Stomach (tissue), 9 donors: Measurements from ENCODE around the gene CUX1. TPM values are rescaled to one million over a fixed set of nuclear protein-coding genes. Genes with fewer than 3 reads are reported as not detected.

Source experiments
- DNase-seq, 2 donors: peaks; one replicate each; pipeline versions ENCODE4 v3.0.0 to v3.0.0-alpha.2; 2013 to 2019
- H3K27ac ChIP-seq, 5 donors: fragments of 200-600 bp in 4 of 5; sonication (generic) in 4 of 5; one replicate each; pipeline ENCODE4 v1.5.1; 2013 to 2019; ENCODE audit warnings: mild to moderate bottlenecking in 1 of 5, moderate library complexity in 1 of 5
- H3K27me3 ChIP-seq, 3 donors: fragments of 200-600 bp; sonication (generic); one replicate each; pipeline ENCODE4 v1.5.1; 2017 to 2019; ENCODE audit warnings: mixed run types in 1 of 3
- H3K36me3 ChIP-seq, 4 donors: fragments of 200-600 bp; sonication (generic); 1 replicate in 3 of 4; 2 replicates in 1 of 4; pipeline ENCODE4 v1.5.1; 2016 to 2019
- H3K4me1 ChIP-seq, 4 donors: fragments of 200-600 bp; sonication (generic); one replicate each; pipeline ENCODE4 v1.5.1; 2016 to 2019
- H3K4me3 ChIP-seq, 4 donors: fragments of 200-600 bp; sonication (generic) in 3 of 4; one replicate each; pipeline ENCODE4 v1.5.1; 2016 to 2019; ENCODE audit warnings: mild to moderate bottlenecking in 1 of 4
- H3K9me3 ChIP-seq, 4 donors: fragments of 200-600 bp; sonication (generic); one replicate each; pipeline ENCODE4 v1.5.1; 2016 to 2019
- EP300 ChIP-seq: sonication (generic); formaldehyde crosslinking; IDR thresholded peaks from one replicate; pipeline ENCODE4 v1.6.1; 2017; ENCODE audit warnings: antibody characterized with exemption
- POLR2A ChIP-seq, 4 donors: fragments of 450-650 bp; IDR thresholded peaks; one replicate each; pipeline ENCODE4 v1.6.1; 2016; ENCODE audit warnings: antibody characterized with exemption in 4 of 4, control low read depth in 2 of 4, mild to moderate bottlenecking in 1 of 4, moderate library complexity in 1 of 4
- POLR2AphosphoS5 ChIP-seq, 3 donors: sonication (generic); formaldehyde crosslinking; IDR thresholded peaks; one replicate each; pipeline ENCODE4 v1.6.1; 2016; ENCODE audit warnings: antibody characterized with exemption in 3 of 3
- WGBS, 5 donors: extraction: QIAGEN DNeasy Blood & Tissue Kit in 3 of 5; methylation state at CpG; one replicate each; pipeline versions ENCODE4 v1.1.5 to v1.1.7; 2013 to 2018; 5-methylcytosine and 5-hydroxymethylcytosine counted together
- intact Hi-C: fragments of 100-400 bp; cut with DNase I; formaldehyde crosslinking; loops from one replicate; pipeline ENCODE4 v1.15.1; 2023; ENCODE audit warnings: low total_unique reads
- polyA plus RNA-seq, 3 donors: library from polyadenylated mRNA; stranded (reverse); fragments of 200-250 nt; gene quantifications; one replicate each; pipeline ENCODE4 v1.2.3, GENCODE V29; 2013
- total RNA-seq, 5 donors: library from RNA; depleted of rRNA; stranded (reverse); fragments of >200 nt; gene quantifications; one replicate each; pipeline versions ENCODE4 v1.1.0 to v1.2.3, GENCODE V29; 2014 to 2016
- TF ChIP-seq, protein P1 (sequence below), 7 experiments: fragments of 450-650 bp in 4 of 7; fragments of 200-600 bp in 3 of 7; sonication (generic) in 3 of 7; IDR thresholded peaks; one replicate each; pipeline ENCODE4 v1.5.1; 2016 to 2019; ENCODE audit warnings: antibody characterized with exemption in 7 of 7, control low read depth in 2 of 7, mild to moderate bottlenecking in 1 of 7
- donor health status: healthy with polysubstance abuse.
- donor health status: Bipolar disorder and iron deficiency.
- donor health status: healthy.

Gene CUX1
- total and polyA plus RNA-seq, 8 donors: 24.7 to 201 (median 54.7) TPM

DNA sequence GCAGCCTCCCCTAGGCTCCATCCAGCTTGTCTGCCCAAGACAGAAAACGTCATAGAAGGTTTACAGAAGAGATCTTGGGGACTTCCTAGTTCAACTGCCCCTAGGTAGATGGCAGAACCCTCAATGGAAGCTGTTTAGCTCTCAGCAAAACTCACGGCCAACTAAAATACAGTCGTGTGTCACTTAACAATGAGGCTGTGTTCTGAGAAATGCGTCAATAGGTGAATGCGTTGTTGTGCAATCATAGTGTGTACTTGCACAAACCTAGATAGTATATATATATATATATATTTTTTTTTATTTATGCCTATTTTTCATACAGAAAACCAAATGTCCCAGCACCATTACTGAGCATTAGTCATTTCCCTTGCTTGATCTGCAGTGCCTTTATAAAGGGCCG lies 368.9 kb downstream of the CUX1 start:
- H3K27me3 ChIP-seq: no peaks in the 10 kb centered on the region
- TF ChIP-seq POLR2AphosphoS5 (IDR thresholded peaks at IDR 0.05) (no peak), EP300 (no peak), POLR2A (IDR thresholded peaks at IDR 0.05) (no peak)
- TF ChIP-seq, protein P1, sequence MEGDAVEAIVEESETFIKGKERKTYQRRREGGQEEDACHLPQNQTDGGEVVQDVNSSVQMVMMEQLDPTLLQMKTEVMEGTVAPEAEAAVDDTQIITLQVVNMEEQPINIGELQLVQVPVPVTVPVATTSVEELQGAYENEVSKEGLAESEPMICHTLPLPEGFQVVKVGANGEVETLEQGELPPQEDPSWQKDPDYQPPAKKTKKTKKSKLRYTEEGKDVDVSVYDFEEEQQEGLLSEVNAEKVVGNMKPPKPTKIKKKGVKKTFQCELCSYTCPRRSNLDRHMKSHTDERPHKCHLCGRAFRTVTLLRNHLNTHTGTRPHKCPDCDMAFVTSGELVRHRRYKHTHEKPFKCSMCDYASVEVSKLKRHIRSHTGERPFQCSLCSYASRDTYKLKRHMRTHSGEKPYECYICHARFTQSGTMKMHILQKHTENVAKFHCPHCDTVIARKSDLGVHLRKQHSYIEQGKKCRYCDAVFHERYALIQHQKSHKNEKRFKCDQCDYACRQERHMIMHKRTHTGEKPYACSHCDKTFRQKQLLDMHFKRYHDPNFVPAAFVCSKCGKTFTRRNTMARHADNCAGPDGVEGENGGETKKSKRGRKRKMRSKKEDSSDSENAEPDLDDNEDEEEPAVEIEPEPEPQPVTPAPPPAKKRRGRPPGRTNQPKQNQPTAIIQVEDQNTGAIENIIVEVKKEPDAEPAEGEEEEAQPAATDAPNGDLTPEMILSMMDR (IDR thresholded peaks at IDR 0.05): no peak
- DNase-seq: no peak
- H3K36me3 ChIP-seq: peaks cover 23 to 100% (median 93%) of the 10 kb centered on the region in 4 donors
- no peaks in the 10 kb centered on the region for H3K4me1 ChIP-seq
- H3K4me3 ChIP-seq: no peak overlapping the region
- H3K27ac ChIP-seq: no peak overlapping the region
- H3K9me3 ChIP-seq: no peaks in the 10 kb centered on the region
- intact Hi-C loops: no loop called here
- WGBS, 5 donors: 82 to 93% (median 87%) methylated on average over 6 of the region's 6 CpGs

DNA sequence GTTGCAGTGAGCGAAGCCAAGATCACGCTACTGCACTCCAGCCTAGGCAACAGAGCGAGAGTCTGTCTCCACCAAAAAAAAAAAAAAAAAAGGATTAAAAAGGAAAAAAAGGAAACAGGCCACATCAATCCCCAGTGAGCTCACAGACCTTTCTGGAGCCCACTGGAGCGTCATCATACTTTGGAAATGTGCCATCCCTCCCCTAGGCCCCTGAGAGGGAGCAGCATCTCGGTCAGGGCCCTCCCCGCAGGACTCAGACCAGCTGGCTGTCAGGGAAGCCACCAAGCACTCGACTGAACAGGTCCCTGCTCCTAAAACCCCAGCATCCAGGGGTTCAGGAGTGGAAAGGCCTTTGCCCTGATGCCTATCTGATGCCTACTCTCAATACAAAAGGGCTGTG lies 371.3 kb downstream of the CUX1 start:
- peak in 1 of 2 donors; percentile 44 for DNase-seq
- no peaks in the 10 kb centered on the region for H3K27me3 ChIP-seq
- TF ChIP-seq, protein P1 (IDR thresholded peaks at IDR 0.05): no peak
- TF ChIP-seq POLR2AphosphoS5 (IDR thresholded peaks at IDR 0.05) (no peak), EP300 (no peak), POLR2A (IDR thresholded peaks at IDR 0.05) (no peak)
- 81 to 91% (median 88%) methylated on average over 7 of the region's 7 CpGs for WGBS, 5 donors
- H3K4me3 ChIP-seq: no peak overlapping the region
- no peaks in the 10 kb centered on the region for H3K4me1 ChIP-seq
- intact Hi-C loops: no loop called here
- H3K9me3 ChIP-seq: no peaks in the 10 kb centered on the region
- no peak overlapping the region for H3K27ac ChIP-seq
- peaks cover 30 to 100% (median 93%) of the 10 kb centered on the region in 4 donors for H3K36me3 ChIP-seq

DNA sequence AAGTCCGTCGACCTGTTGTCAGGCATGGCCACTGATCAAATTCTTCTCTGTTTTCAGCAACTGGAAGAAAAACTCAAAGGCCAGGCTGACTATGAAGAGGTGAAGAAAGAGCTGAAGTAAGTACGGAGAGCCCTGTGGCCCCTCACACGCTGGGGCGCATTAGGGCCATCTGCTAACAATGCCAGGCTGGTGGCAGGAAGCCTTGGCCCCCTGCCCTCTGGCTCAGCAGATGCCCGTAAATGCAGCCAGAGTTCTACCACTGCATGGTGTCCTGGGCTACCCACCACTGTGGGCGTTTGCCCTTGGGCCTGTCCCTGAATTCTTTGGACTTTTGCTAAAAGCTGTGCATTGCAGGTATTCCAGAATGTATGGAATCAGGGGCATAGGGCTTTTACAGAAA lies 372.3 kb downstream of the CUX1 start:
- peaks cover 29 to 100% (median 93%) of the 10 kb centered on the region in 4 donors for H3K36me3 ChIP-seq
- H3K4me1 ChIP-seq: no peaks in the 10 kb centered on the region
- H3K27me3 ChIP-seq: no peaks in the 10 kb centered on the region
- H3K27ac ChIP-seq: no peak overlapping the region
- TF ChIP-seq, protein P1 (IDR thresholded peaks at IDR 0.05): no peak
- no peak for TF ChIP-seq POLR2AphosphoS5 (IDR thresholded peaks at IDR 0.05)
- TF ChIP-seq POLR2A (IDR thresholded peaks at IDR 0.05): no peak
- no peak for TF ChIP-seq EP300
- H3K4me3 ChIP-seq: no peak overlapping the region
- no peaks in the 10 kb centered on the region for H3K9me3 ChIP-seq
- WGBS, 5 donors: 88 to 96% (median 95%) methylated on average over 7 of the region's 7 CpGs
- intact Hi-C loops: no loop called here
- no peak for DNase-seq

DNA sequence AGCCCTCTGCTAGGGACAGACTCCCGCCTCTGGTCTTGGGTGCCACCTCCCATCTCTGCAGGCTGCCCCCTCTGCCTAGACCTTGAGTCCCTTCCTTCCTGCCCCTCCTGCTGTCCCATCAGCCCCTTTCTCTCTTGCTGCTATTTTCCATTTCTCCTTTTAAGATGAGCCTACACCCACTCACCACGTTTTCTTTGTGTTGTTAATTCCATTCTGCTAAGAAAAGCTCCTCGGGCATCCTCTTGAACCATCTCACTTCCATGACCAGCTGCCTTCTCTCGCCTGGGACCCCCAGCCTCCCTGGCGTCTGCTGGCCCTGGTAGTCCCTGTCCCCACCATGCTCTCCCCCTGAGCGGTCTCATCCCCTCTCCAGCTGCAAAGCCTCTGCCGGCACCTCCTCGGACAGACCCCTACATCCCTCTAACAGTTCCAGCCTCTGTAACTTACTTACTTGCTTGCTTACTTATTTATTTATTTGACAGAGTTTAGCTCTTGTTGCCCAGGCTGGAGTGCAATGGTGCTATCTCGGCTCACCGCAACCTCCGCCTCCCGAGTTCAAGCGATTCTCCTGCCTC lies 373.4 kb downstream of the CUX1 start:
- no peak overlapping the region for H3K4me3 ChIP-seq
- no peak for DNase-seq
- no peaks in the 10 kb centered on the region for H3K9me3 ChIP-seq
- WGBS, 5 donors: 84 to 94% (median 93%) methylated on average over 13 of the region's 13 CpGs
- intact Hi-C loops: no loop called here
- H3K27me3 ChIP-seq: no peaks in the 10 kb centered on the region
- TF ChIP-seq EP300 (no peak), POLR2A (IDR thresholded peaks at IDR 0.05) (no peak)
- TF ChIP-seq, protein P1 (IDR thresholded peaks at IDR 0.05): no peak
- no peak overlapping the region for H3K27ac ChIP-seq
- no peaks in the 10 kb centered on the region for H3K4me1 ChIP-seq
- H3K36me3 ChIP-seq: peaks cover 25 to 100% (median 93%) of the 10 kb centered on the region in 4 donors
